Measurements from ENCODE around the gene CDON. TPM values are rescaled to one million over a fixed set of nuclear protein-coding genes. Genes with fewer than 3 reads are reported as not detected.

The CDON gene
- polyA plus RNA-seq, 3 donors, result 0.01 TPM; not detected in 2

GRCh38 chr11:125999234-125999880 is 63.3 kb downstream of the CDON start:
- H3K36me3 Mint-ChIP-seq, result no peaks in the 10 kb centered on the region
- H3K27me3 ChIP-seq (ENCODE audit: control insufficient read depth in 2 of 2, insufficient read depth in 2 of 2, low read length in 2 of 2), result no peaks in the 10 kb centered on the region
- no peaks in the 10 kb centered on the region for H3K36me3 ChIP-seq (replicated peaks in 1 of 2; ENCODE audit: control insufficient read depth in 1 of 2, insufficient read depth in 2 of 2, low read length in 2 of 2)
- no peaks in the 10 kb centered on the region for H3K79me2 ChIP-seq (ENCODE audit: insufficient read depth, low read length)
- H3K4me3 ChIP-seq (replicated peaks in 1 of 3; ENCODE audit: low read depth in 2 of 3, low read length in 3 of 3), result no peak overlapping the region
- H3K4me1 Mint-ChIP-seq, result no peaks in the 10 kb centered on the region
- no peaks in the 10 kb centered on the region for H3K4me1 ChIP-seq (ENCODE audit: control insufficient read depth in 1 of 2, insufficient read depth in 2 of 2, low read length in 2 of 2)
- intact Hi-C loops (cut with micrococcal nuclease), result no loop called here
- H3K9ac ChIP-seq (ENCODE audit: insufficient read depth, low read length, poor library complexity, severe bottlenecking), result no peak overlapping the region
- no peaks in the 10 kb centered on the region for H3K9me3 ChIP-seq (replicated peaks in 1 of 2; ENCODE audit: control insufficient read depth in 1 of 2, insufficient read depth in 1 of 2, low read length in 2 of 2)
- H3K27ac ChIP-seq (ENCODE audit: low read depth in 1 of 2, low read length in 2 of 2), result no peak overlapping the region
- H2AFZ ChIP-seq (ENCODE audit: insufficient read depth, low read depth, low read length, poor library complexity, severe bottlenecking), result no peak overlapping the region
- no peak overlapping the region for H3K4me3 Mint-ChIP-seq
- no peak overlapping the region for H3K27ac Mint-ChIP-seq
- H3K9me3 Mint-ChIP-seq, result peaks cover 0 to 2% (median 0%) of the 10 kb centered on the region in 7 donors
- no peak for DNase-seq
- H4K20me1 ChIP-seq (ENCODE audit: insufficient read depth, low read length), result no peaks in the 10 kb centered on the region
- no CpG with 5 or more reads among the region's 6 CpGs for WGBS (ENCODE audit: insufficient coverage)
- peaks cover 0 to 8% (median 5%) of the 10 kb centered on the region in 3 donors for H3K27me3 Mint-ChIP-seq (ENCODE audit: low read depth in 3 of 3)
- no peak overlapping the region for H3K4me2 ChIP-seq (replicated peaks; ENCODE audit: extremely low read depth, low read length, poor library complexity, severe bottlenecking)
- no peak for TF ChIP-seq CTCF (IDR thresholded peaks at IDR 0.05)

DNA sequence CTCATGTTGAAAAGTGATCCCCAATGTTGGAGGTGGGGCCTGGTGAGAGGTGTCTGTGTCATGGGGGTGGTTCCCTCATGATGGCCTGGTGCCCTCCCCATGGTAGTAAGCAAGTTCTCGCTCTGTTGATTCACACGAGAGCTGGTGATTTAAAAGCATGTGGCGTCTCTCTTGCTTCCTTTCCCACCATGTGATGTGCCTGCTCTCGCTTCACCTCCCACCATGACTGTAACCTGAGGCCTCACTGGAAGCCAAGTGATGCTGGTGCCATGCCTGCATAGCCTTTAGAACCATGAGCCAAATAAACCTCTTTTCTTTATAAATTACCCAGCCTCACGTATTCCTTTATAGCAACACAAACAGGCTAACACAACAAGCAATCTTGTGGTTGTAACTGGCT is 64.4 kb downstream of the CDON start:
- H4K20me1 ChIP-seq (ENCODE audit: insufficient read depth, low read length), result no peaks in the 10 kb centered on the region
- H3K27me3 ChIP-seq (ENCODE audit: control insufficient read depth in 2 of 2, insufficient read depth in 2 of 2, low read length in 2 of 2), result no peaks in the 10 kb centered on the region
- Mint-ChIP-seq H3K27ac (no peak overlapping the region), H3K4me1 (no peaks in the 10 kb centered on the region), H3K4me3 (no peak overlapping the region), H3K27me3 (ENCODE audit: low read depth in 3 of 3) (peaks cover 0 to 6% (median 5%) of the 10 kb centered on the region in 3 donors), H3K9me3 (peaks cover 0 to 2% (median 0%) of the 10 kb centered on the region in 7 donors), H3K36me3 (no peaks in the 10 kb centered on the region)
- intact Hi-C loops (cut with micrococcal nuclease), result no loop called here
- no peak overlapping the region for H2AFZ ChIP-seq (ENCODE audit: insufficient read depth, low read depth, low read length, poor library complexity, severe bottlenecking)
- H3K4me1 ChIP-seq (ENCODE audit: control insufficient read depth in 1 of 2, insufficient read depth in 2 of 2, low read length in 2 of 2), result no peaks in the 10 kb centered on the region
- H3K9ac ChIP-seq (ENCODE audit: insufficient read depth, low read length, poor library complexity, severe bottlenecking), result no peak overlapping the region
- DNase-seq, result no peak
- H3K79me2 ChIP-seq (ENCODE audit: insufficient read depth, low read length), result no peaks in the 10 kb centered on the region
- WGBS (ENCODE audit: insufficient coverage), result 86% methylated on average over 5 of the region's 5 CpGs
- no peak overlapping the region for H3K4me3 ChIP-seq (replicated peaks in 1 of 3; ENCODE audit: low read depth in 2 of 3, low read length in 3 of 3)
- no peak overlapping the region for H3K4me2 ChIP-seq (replicated peaks; ENCODE audit: extremely low read depth, low read length, poor library complexity, severe bottlenecking)
- H3K36me3 ChIP-seq (replicated peaks in 1 of 2; ENCODE audit: control insufficient read depth in 1 of 2, insufficient read depth in 2 of 2, low read length in 2 of 2), result no peaks in the 10 kb centered on the region
- no peaks in the 10 kb centered on the region for H3K9me3 ChIP-seq (replicated peaks in 1 of 2; ENCODE audit: control insufficient read depth in 1 of 2, insufficient read depth in 1 of 2, low read length in 2 of 2)
- H3K27ac ChIP-seq (ENCODE audit: low read depth in 1 of 2, low read length in 2 of 2), result no peak overlapping the region
- TF ChIP-seq CTCF (IDR thresholded peaks at IDR 0.05), result no peak

All from CD14-positive monocyte (primary cell).